ENCODE measurements around the gene GPR173.

Gene GPR173

DNA sequence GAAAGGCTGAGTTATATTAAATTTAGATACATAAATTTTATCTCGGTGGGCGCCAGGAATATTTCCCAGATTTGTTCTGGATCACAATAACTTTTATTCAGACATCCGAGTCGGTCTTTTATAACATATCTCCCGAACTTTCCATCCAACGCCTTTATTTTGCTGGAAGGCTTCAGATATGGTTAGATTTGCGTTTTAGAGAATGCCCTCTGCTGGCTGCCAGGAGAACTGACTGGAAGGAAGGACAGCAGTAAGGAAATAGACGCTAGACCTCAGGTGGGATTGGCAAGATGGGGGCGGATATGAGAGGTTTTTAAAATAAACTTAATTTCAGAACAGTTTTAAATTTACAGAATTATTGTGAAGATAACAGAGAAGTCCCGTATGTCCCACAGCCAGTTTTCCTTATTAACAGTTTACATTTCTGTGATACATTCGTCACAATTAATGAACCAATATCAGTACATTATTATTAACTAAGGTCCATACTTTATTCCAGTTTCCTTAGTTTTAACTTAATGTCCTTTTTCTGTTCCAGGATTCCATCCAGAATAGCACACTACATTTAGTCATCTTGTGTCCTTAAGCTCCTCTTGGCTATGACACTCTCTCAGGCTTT, 40.7 kb downstream of the GPR173 start:
- H3K4me3 ChIP-seq (ENCODE audit: extremely low read depth, insufficient read depth, low read length, poor library complexity, severe bottlenecking): peak overlapping the region; percentile 30
- H3K9me3 ChIP-seq (ENCODE audit: control insufficient read depth, low read length): no peaks in the 10 kb centered on the region
- WGBS, 2 experiments (ENCODE audit: insufficient coverage in 2 of 2): 33 to 80% methylated on average over 1 to 3 of the region's 11 CpGs
- H3K36me3 ChIP-seq (ENCODE audit: control insufficient read depth, insufficient read depth, low read length): peaks cover 18% of the 10 kb centered on the region
- no peaks in the 10 kb centered on the region for H3K4me1 ChIP-seq (ENCODE audit: control insufficient read depth, insufficient read depth, low read length, poor library complexity, severe bottlenecking)
- peak overlapping the region; percentile 55 for H3K27ac ChIP-seq (ENCODE audit: low read depth, low read length, severe bottlenecking)

DNA sequence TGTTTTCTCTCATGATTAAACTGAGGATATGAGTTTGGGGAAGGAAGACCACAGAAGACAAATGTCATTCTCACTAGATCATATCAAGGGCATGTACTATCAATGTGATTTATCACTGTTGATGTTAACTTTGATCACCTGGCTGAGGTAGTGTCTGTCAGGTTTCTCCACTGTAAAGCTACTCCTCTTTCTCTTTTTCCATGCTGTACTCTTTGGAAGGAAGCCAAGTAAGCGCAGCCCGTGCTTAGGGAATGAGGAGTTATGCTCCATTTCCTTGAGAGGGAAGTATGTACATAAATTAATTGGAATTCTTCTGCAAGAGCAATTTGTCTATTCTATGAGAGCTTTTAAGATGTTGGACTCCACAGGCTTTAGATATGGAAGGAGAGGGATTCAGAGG, 41.3 kb downstream of the GPR173 start:
- WGBS, 2 experiments (ENCODE audit: insufficient coverage in 2 of 2): no CpG with 5 or more reads among the region's 2 CpGs
- peaks cover 12% of the 10 kb centered on the region for H3K36me3 ChIP-seq (ENCODE audit: control insufficient read depth, insufficient read depth, low read length)
- no peaks in the 10 kb centered on the region for H3K4me1 ChIP-seq (ENCODE audit: control insufficient read depth, insufficient read depth, low read length, poor library complexity, severe bottlenecking)
- no peak overlapping the region for H3K4me3 ChIP-seq (ENCODE audit: extremely low read depth, insufficient read depth, low read length, poor library complexity, severe bottlenecking)
- no peaks in the 10 kb centered on the region for H3K9me3 ChIP-seq (ENCODE audit: control insufficient read depth, low read length)
- H3K27ac ChIP-seq (ENCODE audit: low read depth, low read length, severe bottlenecking): no peak overlapping the region

DNA sequence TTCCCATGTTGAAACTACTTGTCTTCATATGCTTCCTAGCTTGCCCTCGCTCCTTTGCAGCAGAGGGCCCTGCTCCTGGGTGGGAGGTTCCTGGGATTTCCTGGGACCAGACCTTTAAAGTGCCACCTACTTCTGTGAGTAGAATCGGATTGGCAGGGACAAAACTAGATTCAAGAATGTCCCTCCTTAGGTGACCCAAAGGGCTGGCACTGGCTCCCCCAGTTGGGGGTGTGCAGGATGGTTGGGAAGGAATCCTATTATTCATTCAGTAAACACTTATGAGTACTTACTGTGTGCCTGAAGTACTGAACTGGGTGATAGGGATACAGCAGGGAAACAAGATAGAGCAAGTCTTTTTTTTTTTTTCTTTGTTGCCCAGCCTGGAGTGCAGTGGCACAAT, 42.8 kb downstream of the GPR173 start:
- no peaks in the 10 kb centered on the region for H3K36me3 ChIP-seq (ENCODE audit: control insufficient read depth, insufficient read depth, low read length)
- H3K4me1 ChIP-seq (ENCODE audit: control insufficient read depth, insufficient read depth, low read length, poor library complexity, severe bottlenecking): no peaks in the 10 kb centered on the region
- H3K27ac ChIP-seq (ENCODE audit: low read depth, low read length, severe bottlenecking): no peak overlapping the region
- WGBS, 2 experiments (ENCODE audit: insufficient coverage in 2 of 2): no CpG with 5 or more reads among the region's 2 CpGs
- no peak overlapping the region for H3K4me3 ChIP-seq (ENCODE audit: extremely low read depth, insufficient read depth, low read length, poor library complexity, severe bottlenecking)
- H3K9me3 ChIP-seq (ENCODE audit: control insufficient read depth, low read length): no peaks in the 10 kb centered on the region

DNA sequence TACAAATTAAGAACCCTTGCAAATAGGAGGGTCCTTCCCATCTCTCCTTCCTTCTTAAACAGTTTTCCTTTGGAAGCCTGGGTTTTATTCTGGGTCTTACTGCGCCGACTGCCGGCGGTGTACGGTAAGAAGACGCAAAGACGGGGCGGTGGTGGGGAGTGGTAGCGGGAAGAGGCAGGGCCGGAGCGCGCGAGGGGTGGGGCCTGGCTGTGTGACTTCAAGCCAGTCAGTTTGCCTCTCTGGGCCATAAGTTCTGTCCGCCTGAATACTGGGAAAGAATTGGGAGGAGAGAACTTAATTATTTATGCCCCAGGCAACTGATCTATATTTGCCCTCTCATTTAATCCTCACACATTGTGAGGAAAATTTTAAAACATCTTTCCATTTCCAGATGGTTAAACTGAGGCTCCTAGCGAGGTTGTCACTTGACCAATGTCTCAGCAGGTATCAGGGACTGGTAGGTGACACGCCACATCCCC, 44.6 kb downstream of the GPR173 start:
- H3K36me3 ChIP-seq (ENCODE audit: control insufficient read depth, insufficient read depth, low read length): no peaks in the 10 kb centered on the region
- no peaks in the 10 kb centered on the region for H3K4me1 ChIP-seq (ENCODE audit: control insufficient read depth, insufficient read depth, low read length, poor library complexity, severe bottlenecking)
- no peaks in the 10 kb centered on the region for H3K9me3 ChIP-seq (ENCODE audit: control insufficient read depth, low read length)
- peak overlapping the region; percentile 48 for H3K4me3 ChIP-seq (ENCODE audit: extremely low read depth, insufficient read depth, low read length, poor library complexity, severe bottlenecking)
- H3K27ac ChIP-seq (ENCODE audit: low read depth, low read length, severe bottlenecking): peak overlapping the region; percentile 95
- 0% methylated on average over 1 of the region's 16 CpGs; no CpG with 5 or more reads in 1 of the 2 experiments for WGBS, 2 experiments (ENCODE audit: insufficient coverage in 2 of 2)

DNA sequence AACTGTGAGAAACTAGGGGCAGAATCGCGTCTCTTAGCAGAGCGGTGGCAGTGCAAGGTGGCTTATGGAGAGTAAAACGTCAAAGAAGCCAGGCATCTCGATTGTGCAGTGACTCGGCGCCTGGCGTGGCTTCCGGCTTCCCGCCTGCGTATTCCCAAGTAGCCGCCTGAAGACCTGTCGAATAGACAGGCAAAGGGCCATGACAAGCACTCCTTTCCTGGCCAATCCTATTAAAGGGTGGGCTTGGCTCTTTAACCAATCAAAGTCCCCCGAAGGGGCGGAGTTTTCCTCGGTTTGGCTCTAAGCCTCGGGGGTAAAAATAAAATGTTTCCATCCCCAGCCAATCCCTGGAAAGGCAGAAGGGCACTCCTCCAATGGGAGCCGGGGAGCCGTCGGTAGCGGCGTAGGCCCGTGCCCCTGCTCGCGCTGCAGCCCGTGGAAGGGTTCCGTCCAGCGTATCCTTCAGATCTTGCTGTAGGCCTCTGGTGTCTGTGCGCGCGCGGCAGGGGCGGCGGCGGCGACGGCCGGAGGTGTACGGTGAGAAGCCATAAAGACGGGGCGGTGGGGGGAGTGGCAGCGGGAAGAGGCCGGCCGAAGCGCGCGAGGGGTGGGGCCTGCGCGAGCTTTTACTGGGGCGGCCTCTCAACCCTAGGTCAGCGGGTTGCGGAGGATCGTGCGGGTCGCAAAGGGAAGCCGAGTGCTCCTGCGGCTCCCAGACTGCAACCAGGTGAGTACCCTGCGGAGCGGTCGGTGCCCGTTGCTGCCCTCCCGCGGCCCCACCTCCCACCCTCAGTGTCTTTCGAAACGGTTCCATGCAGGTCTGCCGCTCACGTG, 45.4 kb downstream of the GPR173 start, which contains the start of gene KANTR:
TSS of gene KANTR (plus strand) at position 395 of the 834 bp plus-strand sequence. CDS start 30,131 bp downstream, outside the sequence.
- Histone ChIP-seq H3K4me1 (ENCODE audit: control insufficient read depth, insufficient read depth, low read length, poor library complexity, severe bottlenecking) (no peaks in the 10 kb centered on the region), H3K4me3 (ENCODE audit: extremely low read depth, insufficient read depth, low read length, poor library complexity, severe bottlenecking) (peak within 1 kb of the TSS; percentile 48), H3K36me3 (ENCODE audit: control insufficient read depth, insufficient read depth, low read length) (peaks cover under 1% of the 10 kb centered on the region), H3K9me3 (ENCODE audit: control insufficient read depth, low read length) (no peaks in the 10 kb centered on the region), H3K27ac (ENCODE audit: low read depth, low read length, severe bottlenecking) (peak within 1 kb of the TSS; percentile 95)
- WGBS, 2 experiments (ENCODE audit: insufficient coverage in 2 of 2): 1% methylated on average over 18 to 32 of the region's 67 CpGs

DNA sequence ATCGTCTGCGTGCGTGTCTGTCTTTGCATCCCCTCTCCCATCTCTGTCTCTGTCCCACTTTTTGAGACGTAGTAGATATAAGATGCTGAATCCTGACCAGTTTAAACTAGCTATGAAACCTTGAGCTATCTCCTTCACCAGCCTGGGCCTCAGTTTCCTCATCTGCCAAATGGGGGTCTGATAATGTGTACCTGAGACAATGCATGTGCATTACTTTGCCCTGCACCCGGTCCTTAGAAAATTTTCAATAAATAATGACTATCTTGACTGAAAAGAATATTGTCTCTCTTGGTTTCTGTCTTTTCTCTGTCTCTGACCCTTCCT, 46.0 kb downstream of the GPR173 start:
- Histone ChIP-seq H3K36me3 (ENCODE audit: control insufficient read depth, insufficient read depth, low read length) (peaks cover 3% of the 10 kb centered on the region), H3K4me1 (ENCODE audit: control insufficient read depth, insufficient read depth, low read length, poor library complexity, severe bottlenecking) (no peaks in the 10 kb centered on the region), H3K9me3 (ENCODE audit: control insufficient read depth, low read length) (no peaks in the 10 kb centered on the region), H3K4me3 (ENCODE audit: extremely low read depth, insufficient read depth, low read length, poor library complexity, severe bottlenecking) (peak overlapping the region; percentile 48), H3K27ac (ENCODE audit: low read depth, low read length, severe bottlenecking) (no peak overlapping the region)
- no CpG with 5 or more reads among the region's 5 CpGs for WGBS, 2 experiments (ENCODE audit: insufficient coverage in 2 of 2)

DNA sequence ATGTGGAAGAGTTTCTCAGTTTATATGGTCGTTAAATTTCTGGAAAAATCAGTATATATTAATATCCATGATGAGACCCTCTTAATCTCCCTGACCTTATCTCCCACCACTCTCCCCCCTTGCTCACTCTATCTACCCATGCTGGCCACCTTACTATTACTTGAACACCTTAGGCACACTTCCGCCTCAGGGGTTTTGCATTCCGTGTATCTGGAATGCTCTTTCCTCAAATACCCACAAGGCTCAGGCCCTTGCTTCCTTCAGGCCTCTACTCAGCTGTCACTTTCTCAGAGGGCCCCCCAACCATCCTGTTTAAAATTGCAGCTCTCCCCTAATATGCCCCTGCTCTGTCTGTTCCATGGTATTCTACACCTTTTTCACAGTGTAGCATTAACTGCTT, 47.2 kb downstream of the GPR173 start:
- H3K4me3 ChIP-seq (ENCODE audit: extremely low read depth, insufficient read depth, low read length, poor library complexity, severe bottlenecking): no peak overlapping the region
- no peaks in the 10 kb centered on the region for H3K9me3 ChIP-seq (ENCODE audit: control insufficient read depth, low read length)
- peaks cover 3% of the 10 kb centered on the region for H3K36me3 ChIP-seq (ENCODE audit: control insufficient read depth, insufficient read depth, low read length)
- no peaks in the 10 kb centered on the region for H3K4me1 ChIP-seq (ENCODE audit: control insufficient read depth, insufficient read depth, low read length, poor library complexity, severe bottlenecking)
- 100% methylated on average over 2 of the region's 3 CpGs; no CpG with 5 or more reads in 1 of the 2 experiments for WGBS, 2 experiments (ENCODE audit: insufficient coverage in 2 of 2)
- H3K27ac ChIP-seq (ENCODE audit: low read depth, low read length, severe bottlenecking): no peak overlapping the region

DNA sequence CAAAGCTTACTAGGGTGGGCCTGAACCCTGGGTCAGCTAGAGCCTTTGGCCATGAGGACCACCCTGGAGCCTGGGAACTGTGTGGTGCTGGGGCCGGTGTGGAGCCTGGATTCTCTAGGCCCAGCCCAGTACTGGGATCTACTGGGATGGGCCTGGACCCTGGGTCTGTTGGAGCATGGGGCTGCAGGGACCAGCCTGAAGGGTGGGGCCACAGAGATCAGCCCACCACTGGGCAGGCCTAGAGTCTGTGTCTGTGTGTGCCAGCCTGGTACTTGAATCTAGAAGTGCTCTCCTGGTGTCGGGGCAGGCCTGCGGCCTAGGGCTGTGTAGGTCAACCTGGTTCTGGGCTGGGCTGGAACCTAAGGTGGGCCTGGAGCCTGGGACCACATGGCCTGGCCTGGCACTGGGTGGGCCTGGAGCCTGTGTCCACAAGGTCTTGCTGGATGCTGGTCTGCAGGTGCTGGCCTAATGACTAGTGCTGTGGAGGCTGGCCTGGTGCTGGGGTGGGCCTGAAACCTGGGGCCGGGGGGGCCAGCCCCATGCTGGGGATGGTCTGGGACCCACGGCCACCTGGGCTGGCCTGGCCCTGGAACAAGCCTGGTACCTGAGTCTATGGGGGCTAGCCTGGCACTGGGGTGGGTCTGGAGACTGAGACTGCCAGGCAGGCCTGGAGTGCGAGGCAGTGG, 66.4 kb downstream of the GPR173 start:
- Histone ChIP-seq H3K27ac (ENCODE audit: low read depth, low read length, severe bottlenecking) (no peak overlapping the region), H3K9me3 (ENCODE audit: control insufficient read depth, low read length) (no peaks in the 10 kb centered on the region), H3K4me1 (ENCODE audit: control insufficient read depth, insufficient read depth, low read length, poor library complexity, severe bottlenecking) (no peaks in the 10 kb centered on the region), H3K36me3 (ENCODE audit: control insufficient read depth, insufficient read depth, low read length) (no peaks in the 10 kb centered on the region), H3K4me3 (ENCODE audit: extremely low read depth, insufficient read depth, low read length, poor library complexity, severe bottlenecking) (no peak overlapping the region)
- 97 to 100% methylated on average over 1 to 4 of the region's 6 CpGs for WGBS, 2 experiments (ENCODE audit: insufficient coverage in 2 of 2)

DNA sequence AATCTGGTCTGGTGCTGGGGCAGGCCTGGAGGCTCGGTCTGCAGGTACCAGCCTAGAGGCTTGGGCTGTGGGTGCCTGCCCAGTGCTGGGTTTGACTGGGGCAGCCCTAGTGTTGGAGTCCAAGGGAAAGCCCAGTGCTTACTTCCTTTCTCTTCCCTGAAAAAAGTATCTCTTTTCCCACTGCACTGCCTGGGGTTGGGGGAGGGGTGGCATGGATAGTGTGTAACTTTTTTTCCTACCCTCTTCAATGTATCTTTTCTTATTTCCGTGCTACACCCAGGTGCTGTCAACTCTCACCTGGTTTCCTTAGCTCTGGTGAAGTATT, 66.9 kb downstream of the GPR173 start:
- H3K36me3 ChIP-seq (ENCODE audit: control insufficient read depth, insufficient read depth, low read length): no peaks in the 10 kb centered on the region
- H3K9me3 ChIP-seq (ENCODE audit: control insufficient read depth, low read length): no peaks in the 10 kb centered on the region
- WGBS, 2 experiments (ENCODE audit: insufficient coverage in 2 of 2): 100% methylated on average over 1 of the region's 2 CpGs; no CpG with 5 or more reads in 1 of the 2 experiments
- no peak overlapping the region for H3K4me3 ChIP-seq (ENCODE audit: extremely low read depth, insufficient read depth, low read length, poor library complexity, severe bottlenecking)
- H3K27ac ChIP-seq (ENCODE audit: low read depth, low read length, severe bottlenecking): no peak overlapping the region
- no peaks in the 10 kb centered on the region for H3K4me1 ChIP-seq (ENCODE audit: control insufficient read depth, insufficient read depth, low read length, poor library complexity, severe bottlenecking)

DNA sequence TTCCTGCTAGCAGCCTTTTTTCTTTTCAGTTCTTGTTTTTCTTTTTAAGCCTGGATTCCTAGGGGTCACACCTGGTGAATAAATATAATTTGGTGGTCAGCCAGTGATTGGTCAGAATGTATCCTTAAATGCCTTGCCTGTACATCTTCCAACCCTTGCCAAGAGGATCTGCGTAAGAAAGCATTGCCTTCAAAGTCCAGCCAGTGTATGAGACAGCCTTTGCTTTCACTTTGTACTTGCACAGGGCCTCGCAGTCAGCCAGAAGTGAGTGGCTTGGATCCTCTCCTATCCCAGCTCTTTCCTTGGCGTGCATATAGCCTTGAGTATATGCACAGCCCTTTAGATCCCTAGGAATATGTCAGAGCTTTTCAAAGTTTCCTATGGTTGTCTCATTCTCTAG, 67.5 kb downstream of the GPR173 start:
- Histone ChIP-seq H3K4me3 (ENCODE audit: extremely low read depth, insufficient read depth, low read length, poor library complexity, severe bottlenecking) (no peak overlapping the region), H3K27ac (ENCODE audit: low read depth, low read length, severe bottlenecking) (no peak overlapping the region), H3K36me3 (ENCODE audit: control insufficient read depth, insufficient read depth, low read length) (no peaks in the 10 kb centered on the region), H3K4me1 (ENCODE audit: control insufficient read depth, insufficient read depth, low read length, poor library complexity, severe bottlenecking) (no peaks in the 10 kb centered on the region), H3K9me3 (ENCODE audit: control insufficient read depth, low read length) (no peaks in the 10 kb centered on the region)
- WGBS, 2 experiments (ENCODE audit: insufficient coverage in 2 of 2): 80 to 90% methylated on average over 1 to 2 of the region's 3 CpGs
